ENCODE results near the gene NEURL1B.
"Not testable (repeated sequence)": the region's sequence is repeated elsewhere in the genome, so short reads cannot be mapped to it uniquely, and the experiment has no call there.

Gene NEURL1B

DNA sequence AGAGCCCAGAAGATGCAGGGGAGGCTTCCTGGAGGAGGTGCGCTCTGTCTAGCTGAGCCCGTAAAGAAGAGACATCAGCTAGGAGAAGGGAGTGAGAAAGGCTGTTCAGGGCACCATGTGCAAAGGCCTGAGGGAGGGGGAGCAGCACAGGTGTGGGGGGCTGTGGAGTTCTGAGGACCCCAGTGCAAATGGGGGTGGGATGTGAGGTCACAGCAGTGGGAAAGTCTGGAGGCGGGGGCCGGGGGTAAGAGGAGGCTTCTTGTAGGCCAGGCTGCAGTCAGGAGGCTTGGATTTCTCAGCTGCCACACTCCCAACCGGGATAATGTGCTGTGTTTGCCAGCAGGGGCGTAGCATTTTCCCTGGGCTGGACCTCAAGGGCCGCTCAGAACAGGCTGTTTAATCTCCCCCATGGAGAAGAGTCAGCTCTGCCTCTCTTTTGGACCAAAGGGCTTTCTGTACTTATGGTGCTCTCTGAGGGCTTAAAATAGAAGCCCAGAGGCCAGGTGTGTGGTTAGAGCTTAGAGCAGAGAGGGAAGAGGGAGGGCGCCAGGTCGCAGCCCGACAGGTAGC lies 5.7 kb downstream of the NEURL1B start:
- Histone ChIP-seq H3K27me3 (ENCODE audit: insufficient read depth, low read depth, severe bottlenecking) (no peaks in the 10 kb centered on the region), H3K36me3 (peaks cover 22% of the 10 kb centered on the region), H3K9me3 (ENCODE audit: severe bottlenecking) (no peaks in the 10 kb centered on the region), H3K4me3 (ENCODE audit: low read depth, low read length) (no peak overlapping the region), H3K27ac (no peak overlapping the region)
- TF ChIP-seq, protein P1, sequence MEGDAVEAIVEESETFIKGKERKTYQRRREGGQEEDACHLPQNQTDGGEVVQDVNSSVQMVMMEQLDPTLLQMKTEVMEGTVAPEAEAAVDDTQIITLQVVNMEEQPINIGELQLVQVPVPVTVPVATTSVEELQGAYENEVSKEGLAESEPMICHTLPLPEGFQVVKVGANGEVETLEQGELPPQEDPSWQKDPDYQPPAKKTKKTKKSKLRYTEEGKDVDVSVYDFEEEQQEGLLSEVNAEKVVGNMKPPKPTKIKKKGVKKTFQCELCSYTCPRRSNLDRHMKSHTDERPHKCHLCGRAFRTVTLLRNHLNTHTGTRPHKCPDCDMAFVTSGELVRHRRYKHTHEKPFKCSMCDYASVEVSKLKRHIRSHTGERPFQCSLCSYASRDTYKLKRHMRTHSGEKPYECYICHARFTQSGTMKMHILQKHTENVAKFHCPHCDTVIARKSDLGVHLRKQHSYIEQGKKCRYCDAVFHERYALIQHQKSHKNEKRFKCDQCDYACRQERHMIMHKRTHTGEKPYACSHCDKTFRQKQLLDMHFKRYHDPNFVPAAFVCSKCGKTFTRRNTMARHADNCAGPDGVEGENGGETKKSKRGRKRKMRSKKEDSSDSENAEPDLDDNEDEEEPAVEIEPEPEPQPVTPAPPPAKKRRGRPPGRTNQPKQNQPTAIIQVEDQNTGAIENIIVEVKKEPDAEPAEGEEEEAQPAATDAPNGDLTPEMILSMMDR (IDR thresholded peaks at IDR 0.05; ENCODE audit: low read depth, low read length): peak; percentile 62
- peak; percentile 54 for DNase-seq

DNA sequence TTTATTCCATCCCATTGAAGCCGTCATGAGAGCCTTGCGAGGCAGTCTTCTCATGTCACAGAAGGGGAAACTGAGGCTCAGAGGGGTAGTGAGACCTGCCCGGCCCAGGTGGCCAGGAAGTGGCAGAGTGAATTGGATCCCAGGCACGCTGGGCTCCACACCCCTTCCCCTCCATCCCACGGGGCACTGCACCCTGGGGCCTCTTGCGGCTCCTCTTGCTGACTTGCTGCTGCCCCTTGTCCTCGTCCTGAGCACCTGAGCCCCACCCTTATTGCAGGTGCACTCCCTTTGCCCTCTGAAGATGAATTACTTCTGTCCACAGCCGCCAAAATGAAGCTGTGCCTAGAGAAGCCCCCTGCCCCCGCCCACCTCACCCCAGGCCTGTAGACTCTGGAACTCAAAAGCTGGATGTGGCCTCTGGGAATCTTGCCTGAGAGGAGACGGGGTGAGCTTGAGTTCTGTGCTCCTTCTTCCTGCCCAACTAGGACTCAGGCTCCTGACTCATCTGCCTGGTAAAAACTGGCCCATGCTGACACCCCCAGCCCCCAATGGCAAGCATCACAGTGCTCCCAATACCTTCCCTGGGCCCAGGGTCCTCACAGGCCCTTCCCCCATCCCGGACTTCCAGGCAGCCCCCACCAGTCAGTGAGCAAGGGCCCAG lies 6.4 kb downstream of the NEURL1B start:
- H3K36me3 ChIP-seq: peaks cover 22% of the 10 kb centered on the region
- no peaks in the 10 kb centered on the region for H3K27me3 ChIP-seq (ENCODE audit: insufficient read depth, low read depth, severe bottlenecking)
- H3K9me3 ChIP-seq (ENCODE audit: severe bottlenecking): no peaks in the 10 kb centered on the region
- no peak overlapping the region for H3K4me3 ChIP-seq (ENCODE audit: low read depth, low read length)
- TF ChIP-seq, protein P1 (IDR thresholded peaks at IDR 0.05; ENCODE audit: low read depth, low read length): no peak
- no peak overlapping the region for H3K27ac ChIP-seq
- no peak for DNase-seq

DNA sequence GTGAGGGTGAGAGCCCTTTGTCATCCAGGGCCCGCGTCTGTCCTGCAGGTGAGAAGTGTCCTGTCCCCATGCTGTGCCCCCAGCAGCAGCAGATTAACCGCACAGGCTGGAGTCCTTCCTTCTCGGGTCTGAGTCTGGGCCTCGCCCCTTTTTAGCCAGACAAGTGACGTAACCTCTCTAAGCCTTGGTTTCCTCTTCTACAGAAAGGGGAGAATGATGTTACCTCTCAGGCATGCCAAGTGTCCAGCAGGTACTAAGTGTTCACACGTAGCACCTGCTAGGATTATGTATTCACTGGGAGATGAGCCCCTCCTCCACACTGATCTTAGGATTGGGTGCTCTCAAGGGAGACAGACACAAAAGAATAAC lies 6.9 kb downstream of the NEURL1B start:
- Histone ChIP-seq H3K9me3 (ENCODE audit: severe bottlenecking) (no peaks in the 10 kb centered on the region), H3K27me3 (ENCODE audit: insufficient read depth, low read depth, severe bottlenecking) (no peaks in the 10 kb centered on the region), H3K4me3 (ENCODE audit: low read depth, low read length) (no peak overlapping the region), H3K27ac (no peak overlapping the region), H3K36me3 (peaks cover 22% of the 10 kb centered on the region)
- DNase-seq: no peak
- TF ChIP-seq, protein P1 (IDR thresholded peaks at IDR 0.05; ENCODE audit: low read depth, low read length): no peak

DNA sequence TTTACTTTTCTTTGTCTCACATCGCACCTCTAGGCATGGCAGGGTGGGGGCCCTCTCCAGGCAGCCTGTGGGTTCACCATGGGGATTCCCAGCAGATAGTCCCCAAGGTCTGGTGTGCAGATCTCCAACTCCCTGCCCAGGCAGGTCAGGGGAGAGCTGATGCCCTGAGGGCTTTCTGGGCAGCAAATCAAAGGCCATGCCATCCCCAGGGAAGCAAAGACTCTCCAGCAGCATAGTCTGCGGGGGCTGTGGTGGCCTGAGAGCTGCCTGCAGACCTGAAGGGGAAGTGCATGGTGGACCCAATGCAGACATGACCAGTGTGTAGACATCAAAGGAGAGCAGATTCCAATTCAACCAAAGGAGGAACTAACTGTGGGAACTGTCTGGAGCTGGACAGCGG lies 7.7 kb downstream of the NEURL1B start:
- no peak for DNase-seq
- TF ChIP-seq, protein P1 (IDR thresholded peaks at IDR 0.05; ENCODE audit: low read depth, low read length): no peak
- H3K27ac ChIP-seq: no peak overlapping the region
- H3K27me3 ChIP-seq (ENCODE audit: insufficient read depth, low read depth, severe bottlenecking): no peaks in the 10 kb centered on the region
- no peak overlapping the region for H3K4me3 ChIP-seq (ENCODE audit: low read depth, low read length)
- H3K9me3 ChIP-seq (ENCODE audit: severe bottlenecking): no peaks in the 10 kb centered on the region
- H3K36me3 ChIP-seq: peaks cover 19% of the 10 kb centered on the region

DNA sequence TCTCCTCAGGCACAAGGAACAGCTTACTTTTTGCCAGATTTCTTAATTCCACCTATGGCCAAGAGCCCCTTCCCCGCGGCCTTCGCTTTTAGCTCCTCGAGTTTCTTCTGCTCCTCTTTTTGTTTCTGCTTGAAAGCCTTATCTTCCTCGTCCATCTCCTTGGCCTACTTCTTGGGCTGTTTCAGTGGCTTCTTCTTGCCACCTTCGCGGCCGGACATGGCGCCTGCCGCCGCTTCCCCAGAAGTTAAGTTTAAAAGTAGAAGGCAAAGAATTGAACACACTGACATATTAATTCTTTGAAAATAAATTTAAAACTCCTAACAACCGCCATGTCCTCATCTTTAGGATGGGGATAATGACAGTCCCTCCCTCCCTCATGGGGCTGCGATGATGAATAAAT lies 15.4 kb downstream of the NEURL1B start:
- H3K27ac ChIP-seq; H3K27me3 ChIP-seq (ENCODE audit: insufficient read depth, low read depth, severe bottlenecking); H3K36me3 ChIP-seq; H3K4me3 ChIP-seq (ENCODE audit: low read depth, low read length); DNase-seq; H3K9me3 ChIP-seq (ENCODE audit: severe bottlenecking): not testable (repeated sequence)

DNA sequence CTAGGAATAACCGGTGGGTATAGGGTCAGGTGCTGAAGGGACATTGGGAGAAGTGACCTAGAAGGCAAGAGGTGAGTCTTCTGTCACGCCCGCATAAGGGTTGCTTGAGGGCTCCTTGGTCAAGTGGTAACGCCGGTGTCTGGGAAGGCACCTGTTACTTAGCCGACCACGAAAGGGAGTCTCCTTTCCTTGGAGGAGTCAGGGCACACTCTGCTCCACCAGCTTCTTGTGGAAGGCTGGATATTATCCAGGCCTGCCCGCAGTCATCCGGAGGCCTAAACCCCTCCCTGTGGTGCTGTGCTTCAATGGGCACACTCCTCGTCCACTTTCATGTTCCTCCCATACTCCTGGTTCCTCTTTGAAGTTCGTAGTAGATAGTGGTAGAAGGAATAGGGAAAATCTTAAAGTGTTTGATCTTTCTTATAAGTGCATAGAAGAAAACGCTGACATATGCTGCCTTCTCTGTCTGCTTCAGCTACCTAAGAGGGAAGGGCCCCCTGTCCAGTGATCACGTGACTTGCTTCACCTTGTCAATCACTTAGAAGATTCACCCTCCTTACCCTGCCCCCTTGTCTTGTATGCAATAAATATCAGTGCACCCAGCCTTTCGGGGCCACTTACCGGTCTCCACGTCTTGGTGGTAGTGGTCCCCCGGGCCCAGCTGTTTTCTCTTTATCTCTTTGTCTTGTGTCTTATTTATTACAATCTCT lies 16.6 kb downstream of the NEURL1B start:
- H3K4me3 ChIP-seq (ENCODE audit: low read depth, low read length); DNase-seq; H3K27me3 ChIP-seq (ENCODE audit: insufficient read depth, low read depth, severe bottlenecking); H3K9me3 ChIP-seq (ENCODE audit: severe bottlenecking): not testable (repeated sequence)
- H3K27ac ChIP-seq: peak overlapping the region; percentile 76
- H3K36me3 ChIP-seq: peaks cover 11% of the 10 kb centered on the region
